ENCODE results near the gene PRDM5. TPM values are rescaled to one million over a fixed set of nuclear protein-coding genes. Genes with fewer than 3 reads are reported as not detected.

Gene PRDM5
- 48.9 TPM for total RNA-seq (ENCODE audit: insufficient read depth, low replicate concordance)

GRCh38 chr4:120922381-120923206, at the start of gene PRDM5:
Gene PRDM5 (minus strand): TSS chr4:120922726. CDS start chr4:120922608, 118 bp downstream.
- peak; percentile 74 for DNase-seq (ENCODE audit: low spot score)

DNA sequence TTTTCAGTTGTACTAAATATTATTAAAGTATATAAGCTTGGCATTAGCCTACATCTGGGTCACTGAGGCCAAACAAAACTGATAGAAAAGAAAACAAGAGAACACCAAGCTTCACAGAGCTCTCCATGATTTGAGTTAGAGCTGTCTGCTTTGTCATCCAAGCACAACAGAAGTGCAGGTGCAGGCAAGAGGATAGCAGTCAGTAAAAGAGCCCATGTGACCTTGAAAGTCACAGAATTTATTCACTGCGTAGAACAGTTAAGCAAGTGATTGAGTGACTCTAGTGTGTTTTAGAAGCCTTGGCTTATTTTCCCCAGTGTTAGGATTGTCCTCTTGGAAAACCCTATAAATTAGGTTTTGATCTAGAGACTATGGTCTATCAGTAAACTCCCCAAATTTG, 49.4 kb upstream of the PRDM5 start:
- DNase-seq (ENCODE audit: low spot score): no peak

GRCh38 chr4:120965938-120966337, 43.4 kb upstream of the PRDM5 start:
- DNase-seq (ENCODE audit: low spot score): no peak

DNA sequence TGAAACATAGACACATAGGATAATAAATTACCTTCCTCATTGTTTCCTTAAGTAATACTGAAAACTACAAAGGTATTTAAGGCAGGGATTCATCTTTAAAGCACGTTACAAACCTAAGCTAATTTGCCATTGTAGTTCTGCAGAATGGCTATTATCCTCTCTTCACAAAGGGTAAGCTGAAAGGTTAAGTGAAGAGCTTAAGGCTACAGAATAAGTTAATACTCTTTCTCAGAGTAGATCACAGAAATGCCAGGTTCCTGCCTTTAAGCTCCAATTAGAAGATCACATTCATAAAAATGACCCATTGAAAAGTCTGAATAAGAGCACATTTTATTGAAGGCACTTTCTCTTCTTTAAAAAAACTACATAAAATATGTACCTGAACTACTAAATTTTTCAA, 42.1 kb upstream of the PRDM5 start:
- DNase-seq (ENCODE audit: low spot score): no peak

GRCh38 chr4:120963449-120963848, 40.9 kb upstream of the PRDM5 start:
- DNase-seq (ENCODE audit: low spot score): peak; percentile 0

DNA sequence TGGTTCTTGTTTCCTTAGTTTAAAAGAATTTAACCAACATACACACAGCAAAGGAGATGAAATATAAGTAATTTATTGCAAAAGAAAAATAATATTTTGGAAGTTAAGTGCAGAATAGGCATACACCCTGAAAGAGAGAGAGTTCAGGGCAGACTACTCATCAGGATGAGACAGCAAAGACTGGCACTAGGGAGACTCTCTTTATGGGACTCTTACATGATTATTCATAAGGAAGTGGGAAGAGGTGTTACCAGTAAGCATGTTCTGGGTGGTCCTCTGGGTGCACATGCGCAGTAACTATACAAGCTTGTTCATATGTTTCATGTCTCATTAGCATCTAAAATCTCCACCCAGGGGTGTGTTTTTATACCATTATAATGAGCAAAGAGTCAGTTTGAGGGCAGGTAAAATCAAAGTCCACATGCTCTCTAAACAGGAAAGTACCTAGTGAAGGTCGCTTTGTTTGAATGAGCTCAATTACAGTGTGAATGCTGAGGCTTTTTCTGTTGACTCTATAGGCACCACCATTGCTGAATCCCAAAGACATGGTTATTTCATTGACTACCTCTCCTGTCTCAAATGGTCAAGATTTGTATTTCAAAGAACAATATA, 38.2 kb upstream of the PRDM5 start:
- DNase-seq (ENCODE audit: low spot score): no peak

- DNase-seq (ENCODE audit: low spot score): no peak
Measured at GRCh38 chr4:120948382-120948781, 25.9 kb upstream of the PRDM5 start.

- no peak for DNase-seq (ENCODE audit: low spot score)
Measured at GRCh38 chr4:120942776-120943175, 20.2 kb upstream of the PRDM5 start.

GRCh38 chr4:120940547-120940946, 18.0 kb upstream of the PRDM5 start:
- no peak for DNase-seq (ENCODE audit: low spot score)

DNA sequence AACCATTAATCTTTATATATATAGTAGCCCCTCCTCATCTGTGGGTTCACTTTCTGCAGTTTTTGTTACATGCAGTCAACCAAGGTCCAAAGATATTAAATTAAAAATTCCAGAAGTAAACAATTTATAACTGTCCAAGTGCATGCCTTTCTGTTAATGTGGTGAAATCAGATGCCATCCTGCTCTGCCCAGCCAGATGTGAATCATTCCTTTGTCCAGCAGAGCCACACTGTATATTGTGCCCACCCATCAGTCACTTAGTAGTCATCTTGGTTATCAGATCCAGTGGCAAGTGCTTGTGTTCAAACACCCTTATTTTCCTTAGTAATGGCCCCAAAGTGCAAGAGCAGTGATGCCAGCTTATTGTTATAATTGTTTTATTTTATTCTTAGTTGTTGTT, 17.2 kb upstream of the PRDM5 start:
- DNase-seq (ENCODE audit: low spot score): no peak

GRCh38 chr4:120929847-120930246, 7.3 kb upstream of the PRDM5 start:
- no peak for DNase-seq (ENCODE audit: low spot score)

- DNase-seq (ENCODE audit: low spot score): no peak
Measured at GRCh38 chr4:120927801-120928409, 5.4 kb upstream of the PRDM5 start.

DNA sequence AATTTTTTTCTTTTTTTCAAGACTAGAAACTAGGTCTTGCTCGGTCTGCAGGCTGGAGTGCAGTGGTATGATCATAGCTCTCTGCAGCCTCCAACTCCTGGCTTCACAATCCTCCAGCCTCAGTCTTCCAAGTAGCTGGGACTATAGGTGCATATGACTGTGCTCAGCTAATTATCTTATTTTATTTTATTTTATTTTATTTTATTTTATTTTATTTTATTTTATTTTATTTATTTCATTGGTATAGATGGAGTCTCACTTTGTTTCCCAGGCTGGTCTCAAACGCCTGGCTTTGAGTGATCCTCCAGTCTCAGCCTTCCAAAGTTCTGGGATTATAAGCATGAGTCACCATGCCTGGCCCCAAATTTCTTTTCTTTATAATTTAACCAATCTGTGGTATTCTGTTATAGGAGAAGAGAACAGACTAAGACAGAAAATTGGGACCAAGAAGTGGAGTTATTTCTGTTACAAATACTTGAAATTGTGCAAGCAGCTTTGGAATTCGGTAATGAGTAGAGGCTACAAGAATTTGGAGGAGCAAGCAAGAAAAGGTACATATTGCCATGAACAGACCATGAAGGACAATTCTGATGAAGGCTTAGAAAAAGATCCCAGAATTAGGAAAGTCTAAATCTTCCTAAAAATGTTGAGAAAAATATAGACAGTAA, 4.0 kb upstream of the PRDM5 start:
- DNase-seq (ENCODE audit: low spot score): no peak

DNA sequence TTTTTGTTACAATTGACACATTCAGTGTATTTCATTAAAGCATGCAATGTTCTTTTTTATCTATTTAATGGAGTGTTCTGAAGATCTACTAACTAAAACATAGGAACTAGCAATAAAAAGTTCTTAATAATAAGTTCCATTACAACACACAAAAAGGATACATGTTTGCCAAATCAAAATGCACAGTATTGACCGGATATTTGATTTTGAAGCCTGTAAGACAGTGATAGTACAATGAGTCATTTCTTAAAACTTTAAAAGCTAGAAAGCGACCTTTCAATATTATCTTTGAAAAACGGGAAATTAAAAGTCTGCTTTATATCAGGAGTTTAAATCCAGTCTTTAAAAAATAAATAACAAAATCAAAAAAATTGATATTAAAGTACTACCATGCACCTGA, 2.4 kb upstream of the PRDM5 start:
- DNase-seq (ENCODE audit: low spot score): no peak

DNA sequence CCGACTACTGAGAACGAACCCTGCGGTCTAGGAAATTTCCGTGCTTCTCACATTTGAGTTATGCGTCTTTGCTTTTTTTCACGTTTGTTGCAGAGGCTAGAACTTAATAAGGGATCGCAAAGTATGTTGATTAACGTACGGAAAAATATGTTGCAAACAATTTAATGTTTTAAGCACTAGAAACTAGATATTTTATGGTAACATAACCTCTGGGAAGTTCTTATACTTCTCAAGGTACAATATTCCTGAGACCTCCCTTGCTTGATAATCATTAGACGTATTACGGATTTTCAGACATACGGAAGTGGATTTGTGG, 639 bp upstream of the PRDM5 start:
- DNase-seq (ENCODE audit: low spot score): no peak

- DNase-seq (ENCODE audit: low spot score): peak; percentile 83
Measured at GRCh38 chr4:120921456-120922380, 808 bp downstream of the PRDM5 start.

- DNase-seq (ENCODE audit: low spot score): no peak
Measured at GRCh38 chr4:120920666-120921065, 1.9 kb downstream of the PRDM5 start.

- peak; percentile 5 for DNase-seq (ENCODE audit: low spot score)
Measured at GRCh38 chr4:120919358-120919757, 3.2 kb downstream of the PRDM5 start.

- DNase-seq (ENCODE audit: low spot score): peak; percentile 27
Measured at GRCh38 chr4:120918788-120919187, 3.7 kb downstream of the PRDM5 start.

DNA sequence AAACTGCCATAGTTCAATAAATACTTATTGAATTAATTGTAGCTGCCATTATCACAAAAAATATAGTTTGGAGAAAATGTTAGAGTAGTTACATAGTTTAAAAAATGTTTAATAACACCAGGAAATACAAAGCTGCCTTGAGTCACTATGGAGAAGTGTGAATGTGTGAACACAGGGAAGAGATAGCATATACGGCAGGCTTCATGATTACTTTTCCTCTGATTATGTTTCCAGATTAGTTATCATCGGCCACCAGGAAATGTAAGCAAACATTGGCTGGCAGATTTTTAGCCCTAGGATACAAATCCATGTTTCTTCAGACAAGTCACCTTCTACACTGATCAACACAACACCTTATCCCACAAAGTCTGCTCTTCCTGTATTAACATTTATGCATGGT, 4.4 kb downstream of the PRDM5 start:
- DNase-seq (ENCODE audit: low spot score): no peak

DNA sequence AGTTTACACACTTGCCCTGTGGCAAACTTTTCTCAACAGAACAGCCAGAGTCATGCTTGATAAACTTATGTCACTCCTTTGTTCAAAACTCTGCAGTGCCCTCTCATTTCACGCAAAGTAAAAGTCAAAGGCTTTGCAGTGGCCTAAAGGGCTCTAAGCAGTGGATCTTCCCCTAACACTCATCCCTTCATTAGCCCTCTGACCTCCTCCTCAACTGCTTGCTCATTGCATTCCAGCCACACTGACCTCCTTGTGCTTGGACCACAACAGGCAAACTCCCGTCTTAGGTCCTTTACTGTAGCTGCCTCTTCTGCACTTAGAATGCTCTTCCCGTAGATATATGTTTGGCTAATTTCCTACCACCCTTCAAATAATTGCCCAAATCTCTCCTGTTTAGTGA, 5.6 kb downstream of the PRDM5 start:
- no peak for DNase-seq (ENCODE audit: low spot score)
